ENCODE measurements around the gene LCOR. TPM values are rescaled to one million over a fixed set of nuclear protein-coding genes. Genes with fewer than 3 reads are reported as not detected.

The LCOR gene
- total RNA-seq, 3 donors from 2014 or later (not counting 1 experiment from before 2014, with no cell fraction given) = 68.5 to 92.4 (median 87.7) TPM

DNA sequence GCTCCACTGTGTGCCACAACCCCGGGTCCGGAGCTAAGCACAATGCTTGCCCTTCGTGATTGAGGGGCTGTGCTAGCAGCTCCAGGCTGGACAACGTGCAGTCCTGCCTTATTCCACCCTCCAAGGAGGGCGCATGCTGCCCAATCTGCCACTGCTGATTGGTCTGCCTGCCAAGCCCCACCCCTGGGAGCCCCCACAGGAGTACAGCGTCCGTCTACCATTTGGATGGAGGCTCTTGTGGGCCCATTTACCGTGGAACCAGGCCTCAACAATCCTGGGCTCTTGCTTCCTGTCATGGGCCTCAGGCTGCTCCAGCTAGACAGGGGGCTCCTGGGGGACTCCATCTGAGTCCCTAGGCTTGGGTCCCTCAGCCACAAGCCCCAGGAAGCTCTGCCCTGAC lies 180.4 kb downstream of the LCOR start:
- intact Hi-C loops (cut with micrococcal nuclease) = no loop called here
- Mint-ChIP-seq H3K4me3 (no peak overlapping the region), H3K9me3 (peaks cover 0 to 3% of the 10 kb centered on the region in 2 donors), H3K4me1 (peaks cover 7 to 22% of the 10 kb centered on the region in 2 donors), H3K36me3 (peaks cover 6% of the 10 kb centered on the region), H3K27me3 (ENCODE audit: low read depth in 2 of 2) (no peaks in the 10 kb centered on the region), H3K27ac (no peak overlapping the region)
- DNase-seq (no peak), ATAC-seq (no peak)
- peaks cover 11% of the 10 kb centered on the region for H3K4me1 ChIP-seq (ENCODE audit: control insufficient read depth, insufficient read depth, low read length)
- no peaks in the 10 kb centered on the region for H3K9me3 ChIP-seq (ENCODE audit: control insufficient read depth, insufficient read depth, low read length)
- no peaks in the 10 kb centered on the region for H3K27me3 ChIP-seq (ENCODE audit: control insufficient read depth, insufficient read depth, low read length)
- 93% methylated on average over 8 of the region's 8 CpGs for WGBS (ENCODE audit: insufficient coverage)
- no peaks in the 10 kb centered on the region for H3K36me3 ChIP-seq (ENCODE audit: control insufficient read depth, insufficient read depth, low read length)
- H3K27ac ChIP-seq (ENCODE audit: low read length) = no peak overlapping the region
- TF ChIP-seq, protein P1, sequence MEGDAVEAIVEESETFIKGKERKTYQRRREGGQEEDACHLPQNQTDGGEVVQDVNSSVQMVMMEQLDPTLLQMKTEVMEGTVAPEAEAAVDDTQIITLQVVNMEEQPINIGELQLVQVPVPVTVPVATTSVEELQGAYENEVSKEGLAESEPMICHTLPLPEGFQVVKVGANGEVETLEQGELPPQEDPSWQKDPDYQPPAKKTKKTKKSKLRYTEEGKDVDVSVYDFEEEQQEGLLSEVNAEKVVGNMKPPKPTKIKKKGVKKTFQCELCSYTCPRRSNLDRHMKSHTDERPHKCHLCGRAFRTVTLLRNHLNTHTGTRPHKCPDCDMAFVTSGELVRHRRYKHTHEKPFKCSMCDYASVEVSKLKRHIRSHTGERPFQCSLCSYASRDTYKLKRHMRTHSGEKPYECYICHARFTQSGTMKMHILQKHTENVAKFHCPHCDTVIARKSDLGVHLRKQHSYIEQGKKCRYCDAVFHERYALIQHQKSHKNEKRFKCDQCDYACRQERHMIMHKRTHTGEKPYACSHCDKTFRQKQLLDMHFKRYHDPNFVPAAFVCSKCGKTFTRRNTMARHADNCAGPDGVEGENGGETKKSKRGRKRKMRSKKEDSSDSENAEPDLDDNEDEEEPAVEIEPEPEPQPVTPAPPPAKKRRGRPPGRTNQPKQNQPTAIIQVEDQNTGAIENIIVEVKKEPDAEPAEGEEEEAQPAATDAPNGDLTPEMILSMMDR (IDR thresholded peaks at IDR 0.05) = no peak
- H3K4me3 ChIP-seq (ENCODE audit: low read length) = no peak overlapping the region

- Mint-ChIP-seq H3K4me3 (no peak overlapping the region), H3K4me1 (peaks cover 7 to 23% of the 10 kb centered on the region in 2 donors), H3K27ac (no peak overlapping the region), H3K27me3 (ENCODE audit: low read depth in 2 of 2) (no peaks in the 10 kb centered on the region), H3K9me3 (no peaks in the 10 kb centered on the region), H3K36me3 (no peaks in the 10 kb centered on the region)
- no peaks in the 10 kb centered on the region for H3K9me3 ChIP-seq (ENCODE audit: control insufficient read depth, insufficient read depth, low read length)
- no peak for DNase-seq
- H3K4me3 ChIP-seq (ENCODE audit: low read length) = no peak overlapping the region
- no peaks in the 10 kb centered on the region for H3K27me3 ChIP-seq (ENCODE audit: control insufficient read depth, insufficient read depth, low read length)
- intact Hi-C loops (cut with micrococcal nuclease) = no loop called here
- no peak for ATAC-seq
- WGBS (ENCODE audit: insufficient coverage) = 88% methylated on average over 8 of the region's 8 CpGs
- H3K4me1 ChIP-seq (ENCODE audit: control insufficient read depth, insufficient read depth, low read length) = peaks cover 11% of the 10 kb centered on the region
- H3K27ac ChIP-seq (ENCODE audit: low read length) = no peak overlapping the region
- H3K36me3 ChIP-seq (ENCODE audit: control insufficient read depth, insufficient read depth, low read length) = no peaks in the 10 kb centered on the region
- TF ChIP-seq, protein P1 (IDR thresholded peaks at IDR 0.05) = no peak
Observed at GRCh38 chr10:97013568-97013967, 181.5 kb downstream of the LCOR start.

- H3K27me3 ChIP-seq (ENCODE audit: control insufficient read depth, insufficient read depth, low read length) = no peaks in the 10 kb centered on the region
- Mint-ChIP-seq H3K4me3 (no peak overlapping the region), H3K4me1 (peaks cover 7 to 23% of the 10 kb centered on the region in 2 donors), H3K27me3 (ENCODE audit: low read depth in 2 of 2) (no peaks in the 10 kb centered on the region), H3K9me3 (no peaks in the 10 kb centered on the region), H3K27ac (no peak overlapping the region), H3K36me3 (no peaks in the 10 kb centered on the region)
- H3K36me3 ChIP-seq (ENCODE audit: control insufficient read depth, insufficient read depth, low read length) = no peaks in the 10 kb centered on the region
- ATAC-seq = no peak
- TF ChIP-seq, protein P1 (IDR thresholded peaks at IDR 0.05) = no peak
- H3K9me3 ChIP-seq (ENCODE audit: control insufficient read depth, insufficient read depth, low read length) = no peaks in the 10 kb centered on the region
- 94% methylated on average over 8 of the region's 8 CpGs for WGBS (ENCODE audit: insufficient coverage)
- H3K27ac ChIP-seq (ENCODE audit: low read length) = no peak overlapping the region
- intact Hi-C loops (cut with micrococcal nuclease) = no loop called here
- DNase-seq = no peak
- peaks cover 11% of the 10 kb centered on the region for H3K4me1 ChIP-seq (ENCODE audit: control insufficient read depth, insufficient read depth, low read length)
- no peak overlapping the region for H3K4me3 ChIP-seq (ENCODE audit: low read length)
Observed at GRCh38 chr10:97013983-97014382, 181.9 kb downstream of the LCOR start.

DNA sequence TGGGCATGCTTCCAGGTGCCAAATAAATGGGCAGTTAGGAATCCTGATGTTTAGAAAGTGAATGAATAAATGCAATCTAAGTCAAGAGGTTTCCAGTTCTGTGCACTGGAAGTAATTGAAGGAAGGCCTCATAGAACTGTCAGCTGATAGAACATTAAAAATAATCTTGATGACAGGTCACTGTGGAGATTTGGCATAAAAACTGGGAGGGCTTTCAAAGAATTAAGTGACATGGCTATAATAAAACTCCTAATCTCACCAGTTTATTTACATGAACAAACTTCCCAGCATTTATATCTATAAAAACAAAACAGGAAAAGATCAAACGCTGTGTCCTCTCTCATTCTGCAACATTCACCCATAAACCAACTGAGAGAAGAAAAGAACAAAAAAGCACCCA lies 183.1 kb downstream of the LCOR start:
- H3K27ac Mint-ChIP-seq = no peak overlapping the region
- no peak overlapping the region for H3K4me3 ChIP-seq (ENCODE audit: low read length)
- intact Hi-C loops (cut with micrococcal nuclease) = no loop called here
- TF ChIP-seq, protein P1 (IDR thresholded peaks at IDR 0.05) = no peak
- H3K4me1 ChIP-seq (ENCODE audit: control insufficient read depth, insufficient read depth, low read length) = peaks cover 11% of the 10 kb centered on the region
- H3K9me3 ChIP-seq (ENCODE audit: control insufficient read depth, insufficient read depth, low read length) = no peaks in the 10 kb centered on the region
- no peaks in the 10 kb centered on the region for H3K27me3 ChIP-seq (ENCODE audit: control insufficient read depth, insufficient read depth, low read length)
- peaks cover 7 to 23% of the 10 kb centered on the region in 2 donors for H3K4me1 Mint-ChIP-seq
- no peaks in the 10 kb centered on the region for H3K36me3 Mint-ChIP-seq
- 86% methylated on average over 1 of the region's 1 CpG for WGBS (ENCODE audit: insufficient coverage)
- H3K27me3 Mint-ChIP-seq (ENCODE audit: low read depth in 2 of 2) = no peaks in the 10 kb centered on the region
- DNase-seq = no peak
- H3K9me3 Mint-ChIP-seq = no peaks in the 10 kb centered on the region
- no peaks in the 10 kb centered on the region for H3K36me3 ChIP-seq (ENCODE audit: control insufficient read depth, insufficient read depth, low read length)
- no peak overlapping the region for H3K27ac ChIP-seq (ENCODE audit: low read length)
- ATAC-seq = no peak
- H3K4me3 Mint-ChIP-seq = no peak overlapping the region

Data from natural killer cell (primary cell).